HG02884 (cell line): ENCODE results near the gene LRRC72.
"Not testable (repeated sequence)": the region's sequence is repeated elsewhere in the genome, so short reads cannot be mapped to it uniquely, and the experiment has no call there.

Experiments used
- ATAC-seq: cut with Tn5 transposase; IDR thresholded peaks from one replicate; pipeline ENCODE4 v1.9.1; 2021; ENCODE audit warnings: mild to moderate bottlenecking, moderate library complexity; ENCODE audit not compliant: unreplicated experiment

Gene LRRC72

GRCh38 chr7:16524332-16524731 is 2.3 kb upstream of the LRRC72 start:
- ATAC-seq = no peak

GRCh38 chr7:16528520-16528919 is 1.9 kb downstream of the LRRC72 start:
- ATAC-seq = no peak

- ATAC-seq = no peak
Measured at GRCh38 chr7:16529697-16530096, 3.1 kb downstream of the LRRC72 start.

GRCh38 chr7:16531707-16532106 is 5.1 kb downstream of the LRRC72 start:
- no peak for ATAC-seq

GRCh38 chr7:16532272-16532671 is 5.6 kb downstream of the LRRC72 start:
- no peak for ATAC-seq

- ATAC-seq = no peak
Measured at GRCh38 chr7:16535500-16535899, 8.9 kb downstream of the LRRC72 start.

GRCh38 chr7:16540559-16540958 is 13.9 kb downstream of the LRRC72 start:
- ATAC-seq = not testable (repeated sequence)

GRCh38 chr7:16542401-16542800 is 15.8 kb downstream of the LRRC72 start:
- ATAC-seq = no peak

- no peak for ATAC-seq
Measured at GRCh38 chr7:16543456-16543855, 16.8 kb downstream of the LRRC72 start.

- ATAC-seq = no peak
Measured at GRCh38 chr7:16546921-16547505, 20.4 kb downstream of the LRRC72 start.

GRCh38 chr7:16548428-16548827 is 21.8 kb downstream of the LRRC72 start:
- ATAC-seq = no peak

GRCh38 chr7:16550671-16551070 is 24.0 kb downstream of the LRRC72 start:
- no peak for ATAC-seq

- ATAC-seq = no peak
Measured at GRCh38 chr7:16554518-16555236, 28.1 kb downstream of the LRRC72 start.

GRCh38 chr7:16556359-16556758 is 29.7 kb downstream of the LRRC72 start:
- no peak for ATAC-seq

GRCh38 chr7:16558761-16559302 is 32.2 kb downstream of the LRRC72 start:
- no peak for ATAC-seq

GRCh38 chr7:16559497-16560179 is 33.0 kb downstream of the LRRC72 start:
- no peak for ATAC-seq

GRCh38 chr7:16561943-16562342 is 35.3 kb downstream of the LRRC72 start:
- ATAC-seq = no peak

GRCh38 chr7:16562456-16563220 is 36.0 kb downstream of the LRRC72 start:
- ATAC-seq = no peak

- no peak for ATAC-seq
Measured at GRCh38 chr7:16563281-16564022, 36.8 kb downstream of the LRRC72 start.

GRCh38 chr7:16564023-16564380 is 37.4 kb downstream of the LRRC72 start:
- no peak for ATAC-seq
